ENCODE measurements around the gene LTN1.
"Not testable (repeated sequence)": the region's sequence is repeated elsewhere in the genome, so short reads cannot be mapped to it uniquely, and the experiment has no call there.

The LTN1 gene

GRCh38 chr21:29007135-29007534 lies 14.5 kb upstream of the LTN1 start:
- TF ChIP-seq CTCF (IDR thresholded peaks at IDR 0.05; ENCODE audit: insufficient read depth, low read depth, low read length, missing control alignments), result no peak
- DNase-seq (ENCODE audit: low read depth), result no peak
- H3K4me3 ChIP-seq (ENCODE audit: low read length), result no peak overlapping the region

GRCh38 chr21:29005696-29006095 lies 13.0 kb upstream of the LTN1 start:
- DNase-seq (ENCODE audit: low read depth), result no peak
- TF ChIP-seq CTCF (IDR thresholded peaks at IDR 0.05; ENCODE audit: insufficient read depth, low read depth, low read length, missing control alignments), result no peak

GRCh38 chr21:29002442-29003144 lies 9.9 kb upstream of the LTN1 start:
- H3K4me3 ChIP-seq (ENCODE audit: low read length), result peak overlapping the region; percentile 88
- TF ChIP-seq CTCF (IDR thresholded peaks at IDR 0.05; ENCODE audit: insufficient read depth, low read depth, low read length, missing control alignments), result no peak
- peak; percentile 96 for DNase-seq (ENCODE audit: low read depth)

More at GRCh38 chr21:29005696-29006095, 13.0 kb upstream of the LTN1 start:
- H3K4me3 ChIP-seq (ENCODE audit: low read length), result no peak overlapping the region

- no peak for TF ChIP-seq CTCF (IDR thresholded peaks at IDR 0.05; ENCODE audit: insufficient read depth, low read depth, low read length, missing control alignments)
These were observed 584 bp upstream of the LTN1 start for GRCh38 chr21:28993293-28993629.

GRCh38 chr21:28991861-28992525 lies 684 bp downstream of the LTN1 start:
- TF ChIP-seq CTCF (IDR thresholded peaks at IDR 0.05; ENCODE audit: insufficient read depth, low read depth, low read length, missing control alignments), result no peak

More at GRCh38 chr21:28993293-28993629, 584 bp upstream of the LTN1 start:
- peak overlapping the region; percentile 68 for H3K4me3 ChIP-seq (ENCODE audit: low read length)
- DNase-seq (ENCODE audit: low read depth), result no peak

GRCh38 chr21:28988146-28988545 lies 4.5 kb downstream of the LTN1 start:
- H3K4me3 ChIP-seq (ENCODE audit: low read length), result not testable (repeated sequence)
- DNase-seq (ENCODE audit: low read depth), result peak; percentile 77

More at GRCh38 chr21:28991861-28992525, 684 bp downstream of the LTN1 start:
- peak overlapping the region; percentile 68 for H3K4me3 ChIP-seq (ENCODE audit: low read length)
- DNase-seq (ENCODE audit: low read depth), result peak; percentile 25

GRCh38 chr21:28986677-28987076 lies 6.0 kb downstream of the LTN1 start:
- DNase-seq (ENCODE audit: low read depth), result no peak
- H3K4me3 ChIP-seq (ENCODE audit: low read length), result no peak overlapping the region
- no peak for TF ChIP-seq CTCF (IDR thresholded peaks at IDR 0.05; ENCODE audit: insufficient read depth, low read depth, low read length, missing control alignments)

Measured in epithelial cell of esophagus (primary cell).